ENCODE measurements around the gene HELZ. TPM values are rescaled to one million over a fixed set of nuclear protein-coding genes. Genes with fewer than 3 reads are reported as not detected.

HELZ gene, protein sequence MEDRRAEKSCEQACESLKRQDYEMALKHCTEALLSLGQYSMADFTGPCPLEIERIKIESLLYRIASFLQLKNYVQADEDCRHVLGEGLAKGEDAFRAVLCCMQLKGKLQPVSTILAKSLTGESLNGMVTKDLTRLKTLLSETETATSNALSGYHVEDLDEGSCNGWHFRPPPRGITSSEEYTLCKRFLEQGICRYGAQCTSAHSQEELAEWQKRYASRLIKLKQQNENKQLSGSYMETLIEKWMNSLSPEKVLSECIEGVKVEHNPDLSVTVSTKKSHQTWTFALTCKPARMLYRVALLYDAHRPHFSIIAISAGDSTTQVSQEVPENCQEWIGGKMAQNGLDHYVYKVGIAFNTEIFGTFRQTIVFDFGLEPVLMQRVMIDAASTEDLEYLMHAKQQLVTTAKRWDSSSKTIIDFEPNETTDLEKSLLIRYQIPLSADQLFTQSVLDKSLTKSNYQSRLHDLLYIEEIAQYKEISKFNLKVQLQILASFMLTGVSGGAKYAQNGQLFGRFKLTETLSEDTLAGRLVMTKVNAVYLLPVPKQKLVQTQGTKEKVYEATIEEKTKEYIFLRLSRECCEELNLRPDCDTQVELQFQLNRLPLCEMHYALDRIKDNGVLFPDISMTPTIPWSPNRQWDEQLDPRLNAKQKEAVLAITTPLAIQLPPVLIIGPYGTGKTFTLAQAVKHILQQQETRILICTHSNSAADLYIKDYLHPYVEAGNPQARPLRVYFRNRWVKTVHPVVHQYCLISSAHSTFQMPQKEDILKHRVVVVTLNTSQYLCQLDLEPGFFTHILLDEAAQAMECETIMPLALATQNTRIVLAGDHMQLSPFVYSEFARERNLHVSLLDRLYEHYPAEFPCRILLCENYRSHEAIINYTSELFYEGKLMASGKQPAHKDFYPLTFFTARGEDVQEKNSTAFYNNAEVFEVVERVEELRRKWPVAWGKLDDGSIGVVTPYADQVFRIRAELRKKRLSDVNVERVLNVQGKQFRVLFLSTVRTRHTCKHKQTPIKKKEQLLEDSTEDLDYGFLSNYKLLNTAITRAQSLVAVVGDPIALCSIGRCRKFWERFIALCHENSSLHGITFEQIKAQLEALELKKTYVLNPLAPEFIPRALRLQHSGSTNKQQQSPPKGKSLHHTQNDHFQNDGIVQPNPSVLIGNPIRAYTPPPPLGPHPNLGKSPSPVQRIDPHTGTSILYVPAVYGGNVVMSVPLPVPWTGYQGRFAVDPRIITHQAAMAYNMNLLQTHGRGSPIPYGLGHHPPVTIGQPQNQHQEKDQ (N-terminal part only)
- total RNA-seq (2022; extraction: Qiagen RNA extraction; ENCODE audit: low read depth): 5.1 to 9.8 TPM (median 9.3 TPM) in 5 replicates

DNA sequence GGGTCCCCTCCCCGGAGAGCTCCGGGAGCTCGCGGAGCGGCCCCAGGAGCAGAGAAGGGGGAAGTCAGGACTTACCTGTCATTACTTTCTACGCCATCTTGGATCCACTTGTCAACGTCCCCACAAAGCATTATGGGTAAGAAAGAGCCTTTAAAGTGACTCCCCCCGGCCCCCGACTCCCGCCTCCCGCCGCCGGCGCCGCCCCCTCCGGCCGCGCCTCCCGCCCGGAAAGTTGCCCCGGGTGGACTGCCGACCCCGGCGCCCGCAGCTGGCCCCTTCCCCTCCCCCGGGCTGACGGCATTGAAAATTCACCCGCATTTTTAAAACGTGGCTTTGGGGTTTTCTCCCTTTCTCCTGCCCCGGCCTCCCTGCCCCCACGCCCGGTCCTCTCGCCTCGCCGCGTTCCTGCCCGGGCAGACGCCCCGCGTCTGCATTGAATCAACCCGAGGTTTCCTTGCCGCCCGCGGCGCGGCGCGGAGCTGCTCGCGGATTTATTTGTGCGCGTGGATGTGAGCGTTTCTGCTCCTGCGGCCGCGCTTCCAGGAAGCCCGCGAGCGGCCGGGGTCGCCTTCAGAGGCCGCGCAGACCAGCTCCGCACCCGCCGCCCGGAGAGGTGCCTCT lies at the start of gene HELZ:
TSS of gene HELZ (minus strand) at position 124 of the 621 bp plus-strand sequence. CDS start 26,392 bp downstream, outside the sequence.

DNA sequence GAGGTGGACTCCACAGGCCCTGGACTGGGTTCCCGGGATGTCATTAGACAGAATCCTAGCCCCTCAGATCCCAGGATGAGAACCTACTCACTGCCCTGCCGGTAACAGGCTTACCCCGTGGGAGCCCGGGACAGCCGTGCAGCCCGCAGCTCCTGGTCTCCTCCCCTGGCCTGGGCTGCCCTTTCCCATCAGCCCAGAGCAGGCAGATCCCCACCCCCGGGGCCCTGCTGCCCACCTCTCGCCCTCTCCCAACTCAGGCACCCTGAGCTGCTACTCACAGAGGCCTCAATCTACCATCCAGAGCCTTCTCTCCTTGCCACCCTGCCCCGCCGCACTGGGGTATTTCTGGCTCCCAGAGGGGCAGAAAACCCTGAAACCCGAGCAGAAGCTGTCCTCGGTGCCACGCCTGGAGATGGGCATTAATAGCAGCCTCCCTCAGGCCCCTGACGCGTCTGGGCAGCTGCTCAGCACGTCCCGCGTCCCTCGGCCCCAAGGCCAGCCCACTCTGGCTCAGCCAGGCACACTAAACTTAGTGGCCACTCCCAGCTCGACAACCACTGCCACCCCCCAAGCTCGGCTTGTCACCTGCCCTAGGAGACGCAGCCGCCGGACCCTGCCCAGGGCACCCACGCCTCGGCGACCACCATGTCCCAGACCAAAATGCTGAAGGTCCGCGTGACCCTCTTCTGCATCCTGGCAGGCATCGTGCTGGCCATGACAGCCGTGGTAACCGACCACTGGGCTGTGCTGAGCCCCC lies 200.8 kb downstream of the HELZ start, which contains the start of gene CACNG1:
TSS of gene CACNG1 (plus strand) at position 539 of the 757 bp plus-strand sequence. CDS start at position 646, 107 bp downstream.

Other genes starting within 250 kb of the HELZ start
- 0.10 to 0.21 TPM (median 0.13 TPM) in 4 of 5 replicates, not detected in the other for gene CACNG1, start 200.6 kb downstream of the HELZ start, total RNA-seq (2022; extraction: Qiagen RNA extraction; ENCODE audit: low read depth)
- 78.4 to 118 TPM (median 100 TPM) in 5 replicates for gene PSMD12, start 121.4 kb upstream of the HELZ start, total RNA-seq (2022; extraction: Qiagen RNA extraction; ENCODE audit: low read depth)
- gene PITPNC1, start 132.1 kb upstream of the HELZ start, total RNA-seq (2022; extraction: Qiagen RNA extraction; ENCODE audit: low read depth): 13.6 to 17.7 TPM (median 15.4 TPM) in 5 replicates

Data from A549 treated with RU486 at 1 μM for 4 hours (cell line).